Astrocyte (in vitro differentiated cells and primary cell): ENCODE results near the gene ARHGAP25. TPM values are rescaled to one million over a fixed set of nuclear protein-coding genes. Genes with fewer than 3 reads are reported as not detected.

ENCODE experiments used
- DNase-seq: peaks from one replicate; pipeline ENCODE4 v3.0.0-alpha.2; 2010; ENCODE audit warnings: low read depth
- FAIRE-seq: peaks from 2 replicates; lab custom pipeline; 2011; peaks lifted over from hg19 to GRCh38; lab: Jason Lieb, UNC
- H2AFZ ChIP-seq: 2 replicates; pipeline ENCODE4 v1.6.0; 2012; ENCODE audit warnings: low read depth, low read length, inconsistent platforms
- H3K27ac ChIP-seq: 2 replicates; pipeline ENCODE4 v1.5.1; 2011; ENCODE audit warnings: low read depth, low read length, inconsistent platforms
- H3K27me3 ChIP-seq: 2 replicates; pipeline ENCODE4 v1.6.0; 2011; ENCODE audit warnings: low read length, inconsistent platforms; ENCODE audit not compliant: insufficient read depth
- H3K36me3 ChIP-seq: 2 replicates; pipeline ENCODE4 v1.5.1; 2011; ENCODE audit warnings: low read length, inconsistent platforms; ENCODE audit not compliant: insufficient read depth
- H3K4me1 ChIP-seq: 2 replicates; pipeline ENCODE4 v1.5.1; 2011; ENCODE audit warnings: low read length, inconsistent platforms; ENCODE audit not compliant: insufficient read depth
- H3K4me2 ChIP-seq: 2 replicates; pipeline ENCODE4 v1.6.0; 2012; ENCODE audit warnings: low read length, inconsistent platforms
- H3K4me3 ChIP-seq: 2 replicates; pipeline ENCODE4 v1.5.1; 2011; ENCODE audit warnings: low read depth, mild to moderate bottlenecking, low read length, inconsistent platforms; ENCODE audit not compliant: insufficient read depth
- H3K79me2 ChIP-seq: 2 replicates; pipeline ENCODE4 v1.6.0; 2012; ENCODE audit warnings: mild to moderate bottlenecking, low read length, inconsistent platforms; ENCODE audit not compliant: insufficient read depth
- H3K9ac ChIP-seq: 2 replicates; pipeline ENCODE4 v1.6.0; 2012; ENCODE audit warnings: mild to moderate bottlenecking, low read length, inconsistent platforms
- H3K9me3 ChIP-seq: 2 replicates; pipeline ENCODE4 v1.5.1; 2012; ENCODE audit warnings: low read depth, mild to moderate bottlenecking, low read length, inconsistent platforms; ENCODE audit not compliant: insufficient read depth
- H4K20me1 ChIP-seq: 2 replicates; pipeline ENCODE4 v1.6.0; 2012; ENCODE audit warnings: low read length, inconsistent platforms; ENCODE audit not compliant: insufficient read depth
- H3K27ac Mint-ChIP-seq: one replicate; pipeline ENCODE4 v1.8.0; 2021; ENCODE audit warnings: mild to moderate bottlenecking, mixed read lengths; ENCODE audit not compliant: unreplicated experiment
- H3K27me3 Mint-ChIP-seq: one replicate; pipeline ENCODE4 v1.8.0; 2021; ENCODE audit warnings: low read depth, mixed read lengths; ENCODE audit not compliant: unreplicated experiment
- H3K36me3 Mint-ChIP-seq: one replicate; pipeline ENCODE4 v1.8.0; 2021; ENCODE audit warnings: low read depth, mixed read lengths; ENCODE audit not compliant: unreplicated experiment
- H3K4me1 Mint-ChIP-seq: one replicate; pipeline ENCODE4 v1.8.0; 2021; ENCODE audit warnings: low read depth, mixed read lengths; ENCODE audit not compliant: unreplicated experiment
- H3K4me3 Mint-ChIP-seq: one replicate; pipeline ENCODE4 v1.8.0; 2021; ENCODE audit warnings: mild to moderate bottlenecking, moderate library complexity, mixed read lengths; ENCODE audit not compliant: unreplicated experiment
- H3K9me3 Mint-ChIP-seq: one replicate; pipeline ENCODE4 v1.8.0; 2021; ENCODE audit warnings: mild to moderate bottlenecking, mixed read lengths; ENCODE audit not compliant: unreplicated experiment
- CTCF ChIP-seq: IDR thresholded peaks from 2 replicates; pipeline ENCODE4 v1.5.1; 2011; ENCODE audit warnings: low read depth, mild to moderate bottlenecking, inconsistent platforms, low read length, moderate library complexity; ENCODE audit not compliant: insufficient read depth
- EZH2 ChIP-seq: IDR thresholded peaks from 2 replicates; pipeline ENCODE4 v1.6.1; 2012; ENCODE audit warnings: mild to moderate bottlenecking, low read length, inconsistent platforms; ENCODE audit not compliant: insufficient read depth
- total RNA-seq: library from RNA; stranded (reverse); gene quantifications from 2 replicates; pipeline ENCODE4 v1.2.1, GENCODE V29; 2021

The ARHGAP25 gene
- total RNA-seq, 1 donor from 2014 or later = 0.30 TPM

GRCh38 chr2:68751397-68752339 is 17.1 kb downstream of the ARHGAP25 start:
- Histone ChIP-seq H2AFZ (no peak overlapping the region), H4K20me1 (no peaks in the 10 kb centered on the region), H3K36me3 (no peaks in the 10 kb centered on the region), H3K9ac (no peak overlapping the region), H3K4me1 (no peaks in the 10 kb centered on the region), H3K79me2 (no peaks in the 10 kb centered on the region), H3K27ac (no peak overlapping the region), H3K4me2 (peak overlapping the region; percentile 29), H3K9me3 (no peaks in the 10 kb centered on the region), H3K27me3 (no peaks in the 10 kb centered on the region), H3K4me3 (no peak overlapping the region)
- peak; percentile 68 for DNase-seq
- Mint-ChIP-seq H3K27ac (no peak overlapping the region), H3K4me3 (no peak overlapping the region), H3K4me1 (peaks cover 4% of the 10 kb centered on the region), H3K36me3 (no peaks in the 10 kb centered on the region), H3K27me3 (peaks cover 9% of the 10 kb centered on the region), H3K9me3 (no peaks in the 10 kb centered on the region)
- FAIRE-seq = peak; percentile 76
- TF ChIP-seq EZH2 (no peak), CTCF (peak; percentile 90)

GRCh38 chr2:68753318-68753717 is 18.7 kb downstream of the ARHGAP25 start:
- Histone ChIP-seq H3K79me2 (no peaks in the 10 kb centered on the region), H4K20me1 (no peaks in the 10 kb centered on the region), H3K27me3 (no peaks in the 10 kb centered on the region), H3K36me3 (no peaks in the 10 kb centered on the region), H3K4me2 (no peak overlapping the region), H3K27ac (no peak overlapping the region), H3K4me3 (no peak overlapping the region), H3K4me1 (no peaks in the 10 kb centered on the region), H2AFZ (no peak overlapping the region), H3K9ac (no peak overlapping the region), H3K9me3 (no peaks in the 10 kb centered on the region)
- no peak for TF ChIP-seq CTCF
- TF ChIP-seq EZH2 = no peak
- DNase-seq (no peak), FAIRE-seq (no peak)
- Mint-ChIP-seq H3K4me3 (no peak overlapping the region), H3K4me1 (peaks cover 4% of the 10 kb centered on the region), H3K9me3 (no peaks in the 10 kb centered on the region), H3K27ac (no peak overlapping the region), H3K27me3 (peaks cover 5% of the 10 kb centered on the region), H3K36me3 (no peaks in the 10 kb centered on the region)

GRCh38 chr2:68755071-68755470 is 20.5 kb downstream of the ARHGAP25 start:
- Histone ChIP-seq H3K9ac (no peak overlapping the region), H3K4me1 (no peaks in the 10 kb centered on the region), H4K20me1 (no peaks in the 10 kb centered on the region), H3K4me2 (peak overlapping the region; percentile 9), H3K79me2 (no peaks in the 10 kb centered on the region), H3K36me3 (no peaks in the 10 kb centered on the region), H2AFZ (no peak overlapping the region), H3K27ac (no peak overlapping the region), H3K27me3 (no peaks in the 10 kb centered on the region), H3K9me3 (no peaks in the 10 kb centered on the region), H3K4me3 (no peak overlapping the region)
- Mint-ChIP-seq H3K4me1 (peaks cover 4% of the 10 kb centered on the region), H3K36me3 (no peaks in the 10 kb centered on the region), H3K27ac (no peak overlapping the region), H3K4me3 (no peak overlapping the region), H3K9me3 (no peaks in the 10 kb centered on the region), H3K27me3 (peaks cover 2% of the 10 kb centered on the region)
- FAIRE-seq (no peak), DNase-seq (no peak)
- TF ChIP-seq EZH2 (no peak), CTCF (no peak)
